GM12891 (cell line): ENCODE results near the gene HOXA10.

Source experiments
- PAX5 ChIP-seq: IDR thresholded peaks from 2 replicates; pipeline ENCODE4 v1.6.1; 2011; ENCODE audit warnings: low read length, moderate library complexity, mild to moderate bottlenecking; ENCODE audit not compliant: insufficient read depth, severe bottlenecking
- POLR2A ChIP-seq: IDR thresholded peaks from 2 replicates; pipeline ENCODE4 v1.6.1; 2011; ENCODE audit warnings: low read depth, low read length, control low read depth
- POLR2AphosphoS5 ChIP-seq: IDR thresholded peaks from 2 replicates; pipeline ENCODE4 v1.6.1; 2011; ENCODE audit warnings: low read depth, low read length, control low read depth
- POU2F2 ChIP-seq: IDR thresholded peaks from 2 replicates; pipeline ENCODE4 v1.6.1; 2011; ENCODE audit warnings: low read depth, mild to moderate bottlenecking, control low read depth, low read length, moderate library complexity
- SPI1 ChIP-seq: IDR thresholded peaks from 2 replicates; pipeline ENCODE4 v1.6.1; 2011; ENCODE audit warnings: low read depth, low read length, control low read depth
- TAF1 ChIP-seq: IDR thresholded peaks from 2 replicates; pipeline ENCODE4 v1.6.1; 2011; ENCODE audit warnings: low read depth, low read length, control low read depth

DNA sequence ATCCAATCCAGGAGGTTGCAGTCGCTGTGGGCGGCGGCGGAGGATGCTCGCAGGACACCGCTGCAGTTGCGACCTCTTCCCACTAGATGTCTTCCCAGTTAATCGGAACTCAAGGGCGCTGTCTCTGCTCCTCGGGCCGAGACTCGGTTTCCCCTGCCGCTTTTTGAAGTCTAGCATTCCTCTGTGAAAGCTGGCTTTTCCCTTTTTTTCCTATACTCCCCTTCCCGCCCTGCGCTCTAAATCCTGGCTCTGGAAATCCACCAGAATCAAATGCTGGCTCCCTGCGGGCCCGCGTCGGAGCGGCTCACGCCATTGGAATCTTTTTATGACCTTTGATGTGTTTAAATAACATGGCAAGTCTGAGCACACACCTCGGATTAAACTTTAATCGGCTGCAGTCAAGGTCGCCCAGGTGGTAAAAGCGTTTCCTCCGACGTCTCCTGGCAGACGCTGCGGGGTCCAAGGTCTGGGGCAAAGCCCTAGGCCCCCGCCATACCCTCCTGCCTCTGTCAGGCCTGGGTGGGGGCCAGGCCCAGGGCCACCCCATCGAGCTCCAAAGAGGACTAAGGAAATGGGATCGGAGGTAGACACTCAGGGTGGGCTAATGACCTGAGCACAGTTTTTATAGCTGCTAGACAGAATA, 36.4 kb upstream of the HOXA10 start:
- TF ChIP-seq POLR2AphosphoS5 (no peak), POU2F2 (no peak), POLR2A (no peak), TAF1 (no peak), PAX5 (no peak), SPI1 (no peak)
